H9 (cell line): ENCODE results near the gene NRXN2. TPM values are rescaled to one million over a fixed set of nuclear protein-coding genes. Genes with fewer than 3 reads are reported as not detected.

Source experiments
- DNase-seq: peaks from one replicate; pipeline ENCODE4 v3.0.0-alpha.2; 2017
- H2AFZ ChIP-seq: one replicate; pipeline ENCODE4 v1.6.1; 2013; ENCODE audit warnings: mild to moderate bottlenecking, low read length, control low read depth, moderate library complexity
- H2AK5ac ChIP-seq: 2 replicates; pipeline ENCODE4 v1.6.1; 2013; ENCODE audit warnings: low read length, control low read depth, mixed read lengths; ENCODE audit not compliant: insufficient read length
- H2BK120ac ChIP-seq: one replicate; pipeline ENCODE4 v1.6.1; 2013; ENCODE audit warnings: low read depth, mild to moderate bottlenecking, low read length, control low read depth, inconsistent platforms; ENCODE audit not compliant: poor library complexity, severe bottlenecking
- H2BK12ac ChIP-seq: 2 replicates; pipeline ENCODE4 v1.6.1; 2013; ENCODE audit warnings: low read length, control low read depth, mixed read lengths, low read depth; ENCODE audit not compliant: insufficient read length
- H2BK15ac ChIP-seq: 2 replicates; pipeline ENCODE4 v1.6.1; 2013; ENCODE audit warnings: low read depth, low read length, control low read depth
- H2BK20ac ChIP-seq: one replicate; pipeline ENCODE4 v1.6.1; 2013; ENCODE audit warnings: low read depth, mild to moderate bottlenecking, low read length, control low read depth, inconsistent platforms; ENCODE audit not compliant: poor library complexity, severe bottlenecking
- H2BK5ac ChIP-seq: 2 replicates; pipeline ENCODE4 v1.6.1; 2013; ENCODE audit warnings: low read length, control low read depth, mixed read lengths; ENCODE audit not compliant: insufficient read length
- H3K14ac ChIP-seq: 2 replicates; pipeline ENCODE4 v1.6.1; 2013; ENCODE audit warnings: low read length, control low read depth; ENCODE audit not compliant: insufficient read depth
- H3K18ac ChIP-seq: 2 replicates; pipeline ENCODE4 v1.6.1; 2013; ENCODE audit warnings: low read depth, mild to moderate bottlenecking, mixed read lengths, low read length, control low read depth; ENCODE audit not compliant: insufficient read length
- H3K23ac ChIP-seq: 2 replicates; pipeline ENCODE4 v1.6.1; 2013; ENCODE audit warnings: low read length, control low read depth, mixed read lengths, low read depth; ENCODE audit not compliant: insufficient read length
- H3K23me2 ChIP-seq: 2 replicates; pipeline ENCODE4 v1.6.1; 2013; ENCODE audit warnings: low read depth, mild to moderate bottlenecking, mixed read lengths, low read length, control low read depth; ENCODE audit not compliant: insufficient read length, poor library complexity, severe bottlenecking
- H3K27ac ChIP-seq: 2 replicates; pipeline ENCODE4 v1.5.1; 2013; ENCODE audit warnings: low read length, control low read depth, mixed read lengths, low read depth; ENCODE audit not compliant: insufficient read length
- H3K27me3 ChIP-seq: 2 replicates; pipeline ENCODE4 v1.6.1; 2013; ENCODE audit warnings: low read length, control low read depth, inconsistent platforms; ENCODE audit not compliant: insufficient read depth
- H3K4ac ChIP-seq: 2 replicates; pipeline ENCODE4 v1.6.1; 2013; ENCODE audit warnings: low read depth, mild to moderate bottlenecking, control low read depth, inconsistent platforms, low read length, moderate library complexity
- H3K4me1 ChIP-seq: 2 replicates; pipeline ENCODE4 v1.6.1; 2013; ENCODE audit warnings: low read length, control low read depth, inconsistent platforms; ENCODE audit not compliant: insufficient read depth
- H3K4me2 ChIP-seq: 2 replicates; pipeline ENCODE4 v1.6.1; 2013; ENCODE audit warnings: low read length, control low read depth, mixed read lengths; ENCODE audit not compliant: insufficient read length, insufficient read depth
- H3K56ac ChIP-seq: 2 replicates; pipeline ENCODE4 v1.6.1; 2013; ENCODE audit warnings: low read depth, mild to moderate bottlenecking, mixed read lengths, low read length, control low read depth; ENCODE audit not compliant: insufficient read length
- H3K79me1 ChIP-seq: 2 replicates; pipeline ENCODE4 v1.6.1; 2013; ENCODE audit warnings: low read depth, mild to moderate bottlenecking, moderate library complexity, low read length, control low read depth, inconsistent platforms; ENCODE audit not compliant: insufficient read depth, poor library complexity, severe bottlenecking
- H3K79me2 ChIP-seq: 2 replicates; pipeline ENCODE4 v1.6.1; 2013; ENCODE audit warnings: low read length, control low read depth, inconsistent platforms; ENCODE audit not compliant: insufficient read depth
- H3K9ac ChIP-seq: 2 replicates; pipeline ENCODE4 v1.6.1; 2013; ENCODE audit warnings: low read length, control low read depth, mixed read lengths; ENCODE audit not compliant: insufficient read length; ENCODE audit errors: extremely low read depth
- H3K9me3 ChIP-seq: one replicate; pipeline ENCODE4 v1.6.1; 2013; ENCODE audit warnings: low read depth, low read length, inconsistent platforms; ENCODE audit not compliant: control insufficient read depth
- H3T11ph ChIP-seq: one replicate; pipeline ENCODE4 v1.6.1; 2013; ENCODE audit warnings: mild to moderate bottlenecking, low read length, control low read depth, inconsistent platforms
- H4K20me1 ChIP-seq: one replicate; pipeline ENCODE4 v1.6.1; 2013; ENCODE audit not compliant: control insufficient read depth, insufficient read length, insufficient read depth
- H4K5ac ChIP-seq: 2 replicates; pipeline ENCODE4 v1.6.1; 2013; ENCODE audit warnings: low read depth, mild to moderate bottlenecking, mixed read lengths, low read length, control low read depth; ENCODE audit not compliant: insufficient read length
- H4K8ac ChIP-seq: replicated peaks from 2 replicates; pipeline ENCODE4 v1.6.1; 2013; ENCODE audit warnings: low read length, control low read depth, mixed read lengths, low read depth; ENCODE audit not compliant: insufficient read length
- H4K91ac ChIP-seq: 2 replicates; pipeline ENCODE4 v1.6.1; 2013; ENCODE audit warnings: low read depth, mild to moderate bottlenecking, moderate library complexity, mixed read lengths, low read length, control low read depth; ENCODE audit not compliant: insufficient read length
- H3K27ac Mint-ChIP-seq, 3 experiments: 2 replicates in 2 of 3; 3 replicates in 1 of 3; pipeline ENCODE4 v1.8.0; 2020 to 2021; ENCODE audit warnings: mixed read lengths in 3 of 3, mild to moderate bottlenecking in 1 of 3, moderate library complexity in 1 of 3
- H3K27me3 Mint-ChIP-seq: 2 replicates; pipeline ENCODE4 v1.8.0; 2021; ENCODE audit warnings: low read depth, mild to moderate bottlenecking, moderate library complexity, mixed read lengths
- H3K36me3 Mint-ChIP-seq, 3 experiments: 2 replicates in 2 of 3; 3 replicates in 1 of 3; pipeline ENCODE4 v1.8.0; 2020 to 2021; ENCODE audit warnings: low read depth in 3 of 3, mixed read lengths in 3 of 3; ENCODE audit not compliant: insufficient read depth in 1 of 3
- H3K4me1 Mint-ChIP-seq, 2 experiments: 2 replicates each; pipeline ENCODE4 v1.8.0; 2020; ENCODE audit warnings: mixed read lengths in 2 of 2
- H3K4me3 Mint-ChIP-seq, 2 experiments: 2 replicates in 1 of 2; 3 replicates in 1 of 2; pipeline ENCODE4 v1.8.0; 2020 to 2021; ENCODE audit warnings: mild to moderate bottlenecking in 2 of 2, mixed read lengths in 2 of 2, moderate library complexity in 1 of 2
- H3K9me3 Mint-ChIP-seq, 2 experiments: 2 replicates in 1 of 2; 3 replicates in 1 of 2; pipeline ENCODE4 v1.8.0; 2020; ENCODE audit warnings: mild to moderate bottlenecking in 2 of 2, mixed read lengths in 2 of 2, moderate library complexity in 1 of 2
- WGBS: extraction: QIAGEN DNeasy Blood & Tissue Kit; methylation state at CpG from one replicate; pipeline ENCODE4 v1.1.7; 2013; ENCODE audit warnings: missing lambda C conversion rate, low lambda C conversion rate, mixed read lengths; ENCODE audit not compliant: insufficient read length; ENCODE audit errors: extremely low coverage; 5-methylcytosine and 5-hydroxymethylcytosine counted together
- total RNA-seq: library from RNA; stranded (reverse); gene quantifications from 2 replicates; pipeline ENCODE4 v1.2.1, GENCODE V29; 2021
- TF ChIP-seq, protein P1 (sequence below): fragments of 200-600 bp; sonication (generic); conservative IDR thresholded peaks from 3 replicates; pipeline ENCODE4 v1.8.0; 2021; ENCODE audit warnings: antibody characterized with exemption, mild to moderate bottlenecking

Gene NRXN2
- total RNA-seq, 1 experiment from 2014 or later: 3.9 TPM

DNA sequence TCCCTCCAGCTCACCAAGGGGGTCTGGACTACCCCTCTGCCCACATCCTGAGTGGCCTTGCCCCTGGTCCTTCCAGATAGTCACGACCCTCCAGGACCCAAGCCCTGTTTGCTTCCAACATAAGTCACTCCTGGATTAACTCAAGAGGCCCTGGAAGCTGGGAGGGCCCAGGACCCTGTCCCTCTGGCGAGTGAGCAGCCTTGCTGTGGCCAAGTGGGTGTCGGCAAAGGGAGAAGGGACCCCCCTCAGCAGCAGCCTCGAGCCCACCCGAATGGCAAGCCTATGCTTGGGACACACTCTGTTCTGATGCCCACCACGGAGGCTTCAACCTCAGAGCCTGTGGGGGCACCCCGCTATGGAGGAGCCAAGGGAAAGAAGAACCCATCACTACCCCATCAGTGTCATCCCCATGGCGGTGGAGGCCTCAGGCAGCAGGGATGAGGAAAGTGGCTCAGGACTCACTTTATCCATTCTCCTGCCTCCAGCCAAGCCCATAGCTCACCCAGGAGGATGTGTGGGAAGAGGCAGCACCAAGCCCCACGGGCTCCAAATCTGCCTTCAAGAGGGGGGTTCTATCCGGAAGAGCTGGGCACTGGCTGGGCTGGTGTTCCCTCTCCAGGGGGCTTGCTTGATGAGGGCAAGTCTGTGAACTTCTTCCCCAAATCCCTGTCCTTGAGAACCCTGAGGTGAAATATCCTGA lies 119.4 kb downstream of the NRXN2 start:
- no peak overlapping the region for H4K8ac ChIP-seq
- Mint-ChIP-seq H3K4me1 (peaks cover 5 to 18% of the 10 kb centered on the region in 2 experiments), H3K9me3 (no peaks in the 10 kb centered on the region; a peak in 1 of 5 replicates), H3K27ac (no peak overlapping the region), H3K27me3 (peaks cover 8% of the 10 kb centered on the region), H3K36me3 (no peaks in the 10 kb centered on the region), H3K4me3 (no peak overlapping the region)
- no peaks in the 10 kb centered on the region for H4K20me1 ChIP-seq
- no peak overlapping the region for H2BK15ac ChIP-seq
- H3K23me2 ChIP-seq: no peaks in the 10 kb centered on the region
- no peak overlapping the region for H2AK5ac ChIP-seq
- no peak overlapping the region for H3K27ac ChIP-seq
- no peak overlapping the region for H3T11ph ChIP-seq
- H3K23ac ChIP-seq: no peak overlapping the region
- H2BK5ac ChIP-seq: no peak overlapping the region
- WGBS: no CpG with 5 or more reads among the region's 10 CpGs
- no peak overlapping the region for H2BK12ac ChIP-seq
- no peak overlapping the region for H3K4me2 ChIP-seq
- H2BK20ac ChIP-seq: no peak overlapping the region
- H2BK120ac ChIP-seq: no peak overlapping the region
- H3K79me2 ChIP-seq: no peaks in the 10 kb centered on the region
- no peak overlapping the region for H3K14ac ChIP-seq
- no peaks in the 10 kb centered on the region for H3K27me3 ChIP-seq
- no peaks in the 10 kb centered on the region for H3K79me1 ChIP-seq
- H3K4ac ChIP-seq: no peak overlapping the region
- H4K91ac ChIP-seq: no peak overlapping the region
- H4K5ac ChIP-seq: no peak overlapping the region
- H3K9me3 ChIP-seq: no peaks in the 10 kb centered on the region
- no peaks in the 10 kb centered on the region for H3K4me1 ChIP-seq
- TF ChIP-seq, protein P1, sequence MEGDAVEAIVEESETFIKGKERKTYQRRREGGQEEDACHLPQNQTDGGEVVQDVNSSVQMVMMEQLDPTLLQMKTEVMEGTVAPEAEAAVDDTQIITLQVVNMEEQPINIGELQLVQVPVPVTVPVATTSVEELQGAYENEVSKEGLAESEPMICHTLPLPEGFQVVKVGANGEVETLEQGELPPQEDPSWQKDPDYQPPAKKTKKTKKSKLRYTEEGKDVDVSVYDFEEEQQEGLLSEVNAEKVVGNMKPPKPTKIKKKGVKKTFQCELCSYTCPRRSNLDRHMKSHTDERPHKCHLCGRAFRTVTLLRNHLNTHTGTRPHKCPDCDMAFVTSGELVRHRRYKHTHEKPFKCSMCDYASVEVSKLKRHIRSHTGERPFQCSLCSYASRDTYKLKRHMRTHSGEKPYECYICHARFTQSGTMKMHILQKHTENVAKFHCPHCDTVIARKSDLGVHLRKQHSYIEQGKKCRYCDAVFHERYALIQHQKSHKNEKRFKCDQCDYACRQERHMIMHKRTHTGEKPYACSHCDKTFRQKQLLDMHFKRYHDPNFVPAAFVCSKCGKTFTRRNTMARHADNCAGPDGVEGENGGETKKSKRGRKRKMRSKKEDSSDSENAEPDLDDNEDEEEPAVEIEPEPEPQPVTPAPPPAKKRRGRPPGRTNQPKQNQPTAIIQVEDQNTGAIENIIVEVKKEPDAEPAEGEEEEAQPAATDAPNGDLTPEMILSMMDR: no peak
- H2AFZ ChIP-seq: no peak overlapping the region
- no peak overlapping the region for H3K18ac ChIP-seq
- no peak overlapping the region for H3K9ac ChIP-seq
- H3K56ac ChIP-seq: no peak overlapping the region
- no peak for DNase-seq
